Measurements from ENCODE around the gene CEP43. TPM values are rescaled to one million over a fixed set of nuclear protein-coding genes. Genes with fewer than 3 reads are reported as not detected.

CEP43 gene
- total and polyA plus RNA-seq, 2 of the 8 experiments (the other 6 are each of a cell fraction or from before 2014, with no cell fraction given) = 12.0 to 31.2 TPM

GRCh38 chr6:166954118-166954713, 45.0 kb upstream of the CEP43 start:
- Histone ChIP-seq H3K79me1 (ENCODE audit: low read depth, low read length) (peaks cover 3% of the 10 kb centered on the region), H2BK5ac (ENCODE audit: low read depth, low read length) (no peak overlapping the region), H3K4me1 (replicated peaks in 1 of 4; ENCODE audit: control insufficient read depth in 3 of 4, insufficient read depth in 4 of 4, low read length in 3 of 4) (peaks cover 3 to 14% (median 9%) of the 10 kb centered on the region in 4 experiments), H2BK12ac (ENCODE audit: low read depth, low read length) (no peak overlapping the region), H3K23me2 (ENCODE audit: low read depth, low read length) (peaks cover 17% of the 10 kb centered on the region; the same call in 1 of the 2 replicates), H3K9me3 (ENCODE audit: insufficient read depth in 2 of 2, low read depth in 1 of 2, low read length in 1 of 2) (peaks cover 6 to 8% of the 10 kb centered on the region in 2 experiments), H3K56ac (replicated peaks; ENCODE audit: insufficient read length, low read depth, low read length) (no peak overlapping the region), H3K27ac (ENCODE audit: low read depth, low read length) (no peak overlapping the region), H4K8ac (ENCODE audit: extremely low read depth, insufficient read depth, low read length) (no peak overlapping the region), H2BK15ac (ENCODE audit: low read length) (no peak overlapping the region), H3K4me3 (ENCODE audit: extremely low read depth in 1 of 4, insufficient read depth in 2 of 4, low read depth in 3 of 4, low read length in 4 of 4) (no peak overlapping the region), H3K79me2 (ENCODE audit: control insufficient read depth in 1 of 2, insufficient read depth in 2 of 2, low read length in 2 of 2) (no peaks in the 10 kb centered on the region; a peak in 1 of 4 replicates), H4K91ac (replicated peaks; ENCODE audit: insufficient read length, low read length) (no peak overlapping the region), H3K4me2 (ENCODE audit: insufficient read depth in 1 of 2, low read depth in 2 of 2, low read length in 2 of 2) (no peak overlapping the region), H2BK120ac (replicated peaks; ENCODE audit: low read depth, low read length) (no peak overlapping the region), H2AK5ac (ENCODE audit: low read depth, low read length) (no peak overlapping the region), H3K27me3 (replicated peaks in 1 of 4; ENCODE audit: control insufficient read depth in 3 of 4, extremely low read depth in 1 of 4, insufficient read depth in 3 of 4, low read length in 3 of 4) (peaks cover 0 to 6% (median 0%) of the 10 kb centered on the region in 4 experiments; a peak in 3 of 7 replicates), H3K18ac (ENCODE audit: extremely low read depth, low read length) (no peak overlapping the region), H3K9ac (replicated peaks in 1 of 4; ENCODE audit: extremely low read depth in 1 of 4, low read depth in 3 of 4, low read length in 3 of 4) (no peak overlapping the region), H3K23ac (ENCODE audit: insufficient read length) (no peak overlapping the region), H3K36me3 (ENCODE audit: control insufficient read depth in 2 of 4, insufficient read depth in 4 of 4, low read length in 3 of 4) (peaks cover 0 to 10% (median 2%) of the 10 kb centered on the region in 4 experiments; a peak in 2 of 8 replicates), H2AFZ (ENCODE audit: low read length) (no peak overlapping the region), H3K14ac (ENCODE audit: insufficient read length) (no peak overlapping the region), H2BK20ac (ENCODE audit: low read length) (no peak overlapping the region), H4K20me1 (replicated peaks in 1 of 2; ENCODE audit: control insufficient read depth in 1 of 2, insufficient read depth in 2 of 2, low read length in 2 of 2) (peaks cover 0 to 2% of the 10 kb centered on the region in 2 experiments), H4K5ac (ENCODE audit: insufficient read length, low read depth, low read length) (no peak overlapping the region), H3K4ac (replicated peaks; ENCODE audit: insufficient read length, low read depth, low read length) (no peak overlapping the region)
- DNase-seq (ENCODE audit: low read depth in 1 of 2, low spot score in 2 of 2) (no peak), FAIRE-seq (no peak)
- ChIA-PET CTCF (ENCODE audit: partially characterized antibody) (interaction anchor here (0.7 to 5.3 kb wide), 9 partner anchors 8 to 182 kb away, joined by 3 to 40 read pairs (median 4); no protein-coding TSS in a partner anchor), POLR2A (ENCODE audit: partially characterized antibody) (no interaction called here)
- TF ChIP-seq SP1 (IDR thresholded peaks at IDR 0.05; ENCODE audit: low read depth, low read length) (no peak), RNF2 (IDR thresholded peaks at IDR 0.05; ENCODE audit: borderline replicate concordance, low read depth, low read length, missing control alignments, poor library complexity, severe bottlenecking) (no peak), SUZ12 (IDR thresholded peaks at IDR 0.05; ENCODE audit: low read length) (no peak), CHD2 (IDR thresholded peaks at IDR 0.05; ENCODE audit: low read length) (no peak), KDM1A (IDR thresholded peaks at IDR 0.05; ENCODE audit: borderline replicate concordance, low read length) (no peak)
- WGBS, 2 experiments (ENCODE audit: extremely low coverage in 1 of 2, insufficient coverage in 1 of 2, insufficient read length in 1 of 2, insufficient replicate concordance in 2 of 2, low coverage in 1 of 2, low lambda C conversion rate in 2 of 2, missing lambda C conversion rate in 1 of 2) = 94% methylated on average over 6 of the region's 6 CpGs; no CpG with 5 or more reads in 1 of the 2 experiments
